IPS-18c (cell line): Measurements from ENCODE around the gene MARCHF11.
A peak's percentile ranks its signal among the peaks of the same experiment; 100 is the strongest.

Experiments used
- H3K4me3 ChIP-seq: 2 replicates; pipeline ENCODE4 v1.7.0; 2013; ENCODE audit warnings: low read depth, mild to moderate bottlenecking, low read length, moderate library complexity; ENCODE audit not compliant: insufficient read depth
- H3K9me3 ChIP-seq: one replicate; pipeline ENCODE4 v1.6.1; 2013; ENCODE audit warnings: mild to moderate bottlenecking, low read length, moderate library complexity; ENCODE audit not compliant: control insufficient read depth, insufficient read depth

MARCHF11 gene

DNA sequence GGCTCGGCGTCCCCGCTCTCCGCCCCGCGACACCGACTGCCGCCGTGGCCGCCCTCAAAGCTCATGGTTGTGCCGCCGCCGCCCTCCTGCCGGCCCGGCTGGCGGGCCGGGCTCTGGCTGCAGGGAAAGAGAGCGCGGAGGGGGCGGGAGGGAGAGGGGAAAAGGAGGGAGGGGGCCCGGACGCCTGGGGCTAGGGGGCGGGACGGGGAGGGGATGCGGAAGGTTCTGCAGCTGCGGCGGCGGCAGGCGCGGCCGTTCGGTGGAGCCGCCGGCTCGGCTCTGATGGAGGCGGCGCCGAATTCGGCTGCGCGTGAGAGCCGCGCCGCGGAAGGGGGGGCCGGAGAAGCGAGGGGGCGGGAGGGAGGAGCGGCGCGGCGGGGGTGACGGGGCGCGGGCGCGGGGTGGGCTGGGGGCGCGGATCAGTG is at the start of gene MARCHF11:
Gene MARCHF11, minus strand, starts transcription at position 281 of the 425 bp plus-strand sequence. Its CDS starts 216 bp downstream, at position 65.
- Histone ChIP-seq H3K9me3 (no peaks in the 10 kb centered on the region), H3K4me3 (peak within 1 kb of the TSS; percentile 62)

DNA sequence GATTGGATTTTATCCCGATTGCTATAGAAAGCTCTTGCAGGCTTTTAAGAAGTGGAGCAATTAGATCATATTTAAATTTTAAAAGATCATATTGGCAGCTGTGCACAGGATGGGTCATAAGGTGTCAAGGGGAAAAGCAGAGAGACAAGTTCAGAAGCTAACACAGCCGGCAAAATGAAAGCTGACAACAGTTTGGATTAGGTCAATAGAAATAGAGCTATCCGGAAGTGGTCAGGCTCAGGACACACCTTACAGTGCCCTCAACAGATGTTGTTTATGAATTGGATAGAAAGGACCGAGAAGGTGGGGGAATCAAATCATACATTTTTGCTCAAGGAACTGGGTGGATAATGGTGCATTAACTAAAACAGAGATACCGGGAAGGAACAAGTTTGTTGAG is 46.3 kb upstream of the MARCHF11 start:
- no peaks in the 10 kb centered on the region for H3K9me3 ChIP-seq
- no peak overlapping the region for H3K4me3 ChIP-seq

GRCh38 chr5:16192311-16192710 is 12.7 kb upstream of the MARCHF11 start:
- H3K9me3 ChIP-seq, result peaks cover 2% of the 10 kb centered on the region
- H3K4me3 ChIP-seq, result no peak overlapping the region

DNA sequence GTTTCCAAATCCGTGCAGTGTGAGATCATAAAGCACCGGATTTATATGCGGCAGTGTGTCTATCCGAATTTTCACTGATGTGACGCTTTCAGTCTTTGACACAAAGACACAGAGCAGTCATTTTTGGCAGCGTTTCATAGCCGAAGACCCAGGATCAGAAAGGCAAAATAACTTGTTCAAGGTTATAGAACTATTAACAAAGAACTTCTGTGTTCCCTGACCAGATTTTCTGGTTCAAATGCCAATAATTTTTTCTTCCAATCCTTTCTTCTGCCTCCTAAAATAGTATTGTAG is 1.1 kb upstream of the MARCHF11 start:
- Histone ChIP-seq H3K9me3 (no peaks in the 10 kb centered on the region), H3K4me3 (no peak overlapping the region; the same call in 1 of the 2 replicates)

DNA sequence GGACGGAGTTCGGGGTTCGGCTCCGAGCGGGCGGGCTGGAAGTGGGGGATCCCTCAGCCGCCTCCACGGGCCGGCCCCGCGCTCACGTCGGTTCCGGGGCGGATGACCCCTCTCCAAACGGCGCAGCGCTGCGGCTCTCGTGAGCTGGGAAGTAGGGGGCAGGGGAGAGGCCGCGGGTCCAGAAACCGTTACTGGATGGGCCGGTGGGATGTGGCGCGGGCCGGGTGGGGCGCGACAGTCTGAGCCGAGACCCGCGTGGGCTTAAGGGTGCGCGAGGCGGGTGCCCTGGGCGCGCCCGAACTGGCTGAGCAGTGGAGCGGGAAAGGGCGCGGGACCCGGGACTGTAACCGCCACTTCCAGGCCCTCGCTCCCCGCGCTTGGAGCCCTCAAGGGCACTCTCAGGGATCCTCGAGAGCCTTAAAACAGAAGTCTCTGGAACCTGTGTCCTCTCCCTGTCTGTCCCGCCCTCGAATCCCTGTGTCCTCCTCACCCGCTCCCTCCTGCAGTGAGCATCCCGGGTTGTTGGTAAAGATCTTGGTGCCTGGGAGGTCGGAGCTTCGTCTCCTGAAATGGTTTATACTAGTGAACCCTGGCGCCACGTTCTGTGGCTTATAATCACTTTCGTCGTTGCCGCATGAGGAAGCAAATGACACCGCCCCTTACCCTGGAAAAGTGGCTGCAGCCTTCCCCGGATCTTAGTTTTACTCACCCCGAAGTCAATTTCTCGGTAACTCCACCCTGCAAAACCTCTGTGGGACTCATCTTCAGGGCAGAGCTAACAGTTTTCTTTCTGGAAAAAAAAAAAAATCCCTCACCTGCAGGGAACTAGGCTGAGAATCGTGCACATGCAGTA is 571 bp upstream of the MARCHF11 start:
- H3K9me3 ChIP-seq, result no peaks in the 10 kb centered on the region
- peak overlapping the region; percentile 62 for H3K4me3 ChIP-seq

DNA sequence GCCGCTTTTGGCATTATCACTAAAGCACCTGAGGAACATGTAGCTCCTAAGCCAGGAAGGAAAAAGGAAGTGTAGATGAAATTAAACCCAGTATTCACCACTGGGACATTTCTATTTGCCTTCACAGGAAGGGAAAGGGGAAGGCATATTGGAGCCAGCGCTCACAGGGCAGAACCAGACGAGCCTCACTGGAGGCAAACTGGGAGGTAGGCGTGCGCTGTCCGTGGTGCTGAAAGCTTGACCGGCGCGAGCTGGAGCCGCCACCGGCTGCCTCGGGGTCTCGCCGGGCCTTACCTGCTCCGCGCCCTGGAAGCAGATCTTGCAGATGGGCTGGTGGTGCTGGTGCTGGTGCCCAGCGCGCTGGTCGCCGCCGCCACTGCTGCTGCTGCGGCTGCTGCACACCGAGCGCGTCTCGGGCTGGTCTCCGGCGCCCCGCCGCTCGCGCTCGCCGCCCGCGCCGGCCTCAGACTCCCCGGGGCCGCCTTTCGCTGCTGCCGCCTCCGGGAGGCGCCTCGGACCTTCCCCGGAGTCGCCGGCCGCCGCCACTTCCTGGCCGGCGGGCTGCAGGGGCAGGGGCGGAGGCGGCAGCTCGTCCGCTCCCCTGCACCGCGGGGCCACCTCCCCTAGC is 732 bp downstream of the MARCHF11 start:
- Histone ChIP-seq H3K4me3 (peak overlapping the region; percentile 56), H3K9me3 (no peaks in the 10 kb centered on the region)

DNA sequence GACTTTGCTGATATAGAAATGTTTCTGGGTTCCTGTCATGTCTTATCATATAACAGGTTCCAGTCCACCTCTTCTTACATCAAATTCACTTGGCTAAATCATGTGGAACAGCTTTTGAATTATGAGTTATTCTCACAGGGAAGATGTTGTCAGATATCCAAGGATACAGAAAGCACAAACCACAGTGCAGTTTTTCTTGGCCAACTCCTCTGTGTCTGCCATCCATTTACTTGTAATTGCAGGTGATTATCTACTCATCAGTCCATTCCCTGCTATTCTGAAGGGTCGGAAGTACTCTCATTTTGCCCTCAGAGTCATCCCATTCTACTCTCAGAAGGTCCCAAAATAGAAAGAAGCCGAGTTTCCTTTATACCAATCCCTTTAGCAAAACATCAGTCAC is 10.0 kb downstream of the MARCHF11 start:
- no peak overlapping the region for H3K4me3 ChIP-seq
- H3K9me3 ChIP-seq, result no peaks in the 10 kb centered on the region

DNA sequence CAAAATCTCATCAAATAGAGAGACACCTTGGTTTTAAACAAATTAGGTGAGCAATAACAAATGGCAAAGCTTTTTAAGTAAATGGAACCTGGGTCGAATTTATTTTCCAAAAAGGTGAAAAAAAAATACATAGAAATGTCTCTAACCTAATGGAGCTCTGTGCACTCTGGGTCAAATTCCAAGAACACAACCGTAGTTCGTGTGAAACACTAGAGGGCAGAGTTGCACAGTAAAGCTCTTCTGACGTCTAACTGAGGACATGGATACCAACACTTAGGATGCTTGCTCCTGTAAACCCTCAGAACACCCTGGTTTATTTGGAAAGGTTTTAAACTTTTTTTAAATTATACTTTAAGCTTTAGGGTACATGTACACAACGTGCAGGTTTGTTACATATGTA is 18.9 kb downstream of the MARCHF11 start:
- Histone ChIP-seq H3K9me3 (no peaks in the 10 kb centered on the region), H3K4me3 (no peak overlapping the region)

- Histone ChIP-seq H3K4me3 (no peak overlapping the region), H3K9me3 (no peaks in the 10 kb centered on the region)
Measured at GRCh38 chr5:16159636-16160035, 20.0 kb downstream of the MARCHF11 start.

GRCh38 chr5:16156152-16156551 is 23.4 kb downstream of the MARCHF11 start:
- Histone ChIP-seq H3K4me3 (no peak overlapping the region), H3K9me3 (no peaks in the 10 kb centered on the region)

DNA sequence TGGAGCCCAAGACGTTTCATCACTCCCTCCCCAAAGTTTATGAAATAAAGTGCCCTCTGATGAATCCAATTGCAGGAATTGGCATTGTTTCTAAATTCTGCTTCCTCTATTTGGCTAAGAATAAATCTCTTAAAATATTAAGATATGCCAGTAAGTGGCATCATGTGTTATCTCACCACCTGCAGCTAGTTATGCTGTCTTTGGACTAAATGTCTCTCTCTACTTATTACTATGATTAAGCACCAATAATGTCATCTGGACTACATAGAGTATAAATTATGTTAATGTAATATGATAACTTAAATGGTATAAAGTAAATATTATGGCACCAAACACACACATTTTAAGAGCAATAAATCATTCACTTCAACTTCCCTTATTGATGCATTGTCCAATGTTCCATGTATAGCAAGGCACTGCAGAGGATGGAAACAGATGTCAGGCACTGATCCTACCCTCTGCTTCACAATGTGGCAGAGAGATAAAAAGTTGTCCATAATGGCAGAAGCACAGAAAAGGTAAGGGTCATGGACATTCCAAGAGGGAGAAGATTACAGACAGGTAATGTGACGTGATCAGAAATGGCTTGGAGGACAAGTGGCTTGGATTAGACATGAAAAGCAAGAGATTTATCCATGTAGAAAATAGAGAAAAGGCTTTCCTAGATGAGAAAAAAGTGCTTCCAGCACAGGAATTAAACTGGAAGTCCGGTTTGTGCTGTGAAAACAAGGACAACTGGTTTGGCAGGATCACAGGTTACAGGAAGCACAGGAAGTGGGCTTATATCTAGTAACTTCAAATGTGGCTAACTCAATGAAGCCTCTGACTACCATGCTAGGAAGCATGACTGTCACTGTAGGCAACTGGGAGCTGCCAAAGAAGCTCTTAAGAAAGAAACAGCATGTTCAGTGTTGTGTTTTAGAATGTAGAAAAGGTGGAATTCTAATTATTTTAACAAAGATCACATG is 26.7 kb downstream of the MARCHF11 start:
- H3K9me3 ChIP-seq, result peaks cover 5% of the 10 kb centered on the region
- H3K4me3 ChIP-seq, result no peak overlapping the region

- Histone ChIP-seq H3K9me3 (peaks cover 5% of the 10 kb centered on the region), H3K4me3 (no peak overlapping the region)
Measured at GRCh38 chr5:16149621-16150020, 30.0 kb downstream of the MARCHF11 start.

DNA sequence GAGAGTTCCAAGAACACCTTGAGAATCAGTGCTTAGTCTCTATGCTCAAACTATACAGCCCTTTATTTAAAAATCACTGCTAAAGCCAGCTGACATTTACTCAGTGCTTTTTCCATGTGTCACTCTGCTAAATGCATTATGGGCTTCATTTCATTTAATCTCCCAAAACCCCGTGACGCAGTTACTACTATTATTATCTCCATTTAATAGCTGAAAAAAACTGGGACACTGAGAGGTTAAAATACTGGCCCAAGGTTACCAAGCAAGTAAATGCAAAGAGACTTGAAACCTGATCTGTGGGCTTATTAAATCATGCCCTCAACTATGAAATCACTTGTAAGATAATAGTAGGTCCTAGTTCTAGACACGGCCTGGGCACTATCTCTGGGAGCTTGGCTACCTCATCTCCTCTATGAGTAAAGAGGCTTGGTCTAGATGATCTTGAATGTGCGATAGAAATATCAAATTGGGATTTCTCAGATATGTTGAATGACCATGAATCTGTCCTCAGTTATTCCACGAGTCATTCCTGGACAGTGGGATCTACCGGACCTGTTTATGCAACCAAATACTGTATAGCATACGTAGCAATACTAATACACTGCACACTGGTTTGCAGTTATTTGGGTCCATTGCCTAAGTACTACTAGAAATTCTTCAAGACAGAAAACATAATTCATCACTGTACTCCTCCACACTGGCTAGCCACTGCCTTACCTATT is 32.3 kb downstream of the MARCHF11 start:
- peaks cover 5% of the 10 kb centered on the region for H3K9me3 ChIP-seq
- H3K4me3 ChIP-seq, result no peak overlapping the region

- Histone ChIP-seq H3K4me3 (no peak overlapping the region), H3K9me3 (no peaks in the 10 kb centered on the region)
Measured at GRCh38 chr5:16144416-16144815, 35.2 kb downstream of the MARCHF11 start.

DNA sequence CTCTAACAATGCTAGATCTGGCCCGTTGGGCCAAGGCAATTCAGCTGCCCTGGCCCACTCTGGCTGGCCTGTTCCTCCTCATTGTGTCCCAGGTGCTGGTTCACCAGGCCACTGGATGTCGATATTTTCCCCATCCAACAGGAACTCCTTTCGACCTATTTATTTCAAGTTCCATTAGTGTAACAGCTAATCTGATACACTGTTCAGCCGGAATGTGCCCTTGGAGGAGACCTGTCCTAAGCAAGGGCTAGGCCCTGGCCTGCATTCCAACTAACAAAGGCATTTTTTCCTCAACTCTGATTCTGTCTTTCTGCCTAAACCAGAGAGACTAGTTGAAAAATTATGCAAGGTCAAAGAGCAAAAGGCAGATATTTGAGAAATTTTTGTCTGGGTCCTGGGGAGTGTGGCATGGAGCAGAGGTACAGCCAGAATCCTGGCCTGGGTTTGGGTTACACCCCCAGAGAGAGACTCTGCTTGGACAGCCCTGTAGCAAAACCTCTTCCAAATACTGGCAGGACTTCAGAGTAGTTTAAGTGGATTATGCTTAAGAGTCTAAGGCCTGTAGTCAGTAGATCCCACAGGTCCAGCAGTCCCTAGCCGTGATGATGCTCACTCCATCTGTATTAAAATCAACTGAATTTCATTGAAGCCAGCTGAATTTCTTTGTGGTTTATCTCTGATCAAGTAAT is 36.1 kb downstream of the MARCHF11 start:
- no peak overlapping the region for H3K4me3 ChIP-seq
- peaks cover under 1% of the 10 kb centered on the region for H3K9me3 ChIP-seq

DNA sequence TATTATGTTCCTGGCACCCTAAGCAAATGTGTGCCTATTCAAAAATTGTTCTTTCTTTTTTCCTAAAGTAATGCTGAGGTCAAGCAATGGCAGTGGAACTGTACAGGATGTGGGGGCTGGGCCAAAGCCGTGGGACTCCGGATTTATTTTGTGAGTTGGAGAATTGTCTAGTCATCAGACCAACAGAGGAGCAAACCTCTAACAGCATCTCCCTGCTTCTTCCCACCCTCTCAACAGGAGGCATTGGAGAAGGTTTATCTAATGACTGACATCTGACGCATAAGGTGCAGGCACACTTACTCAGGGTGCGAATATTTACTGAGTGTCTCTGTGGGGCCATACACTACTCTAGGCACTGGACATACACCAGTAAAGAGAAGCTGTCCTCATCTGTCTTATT is 38.6 kb downstream of the MARCHF11 start:
- H3K4me3 ChIP-seq, result no peak overlapping the region
- peaks cover 5% of the 10 kb centered on the region for H3K9me3 ChIP-seq
